Measurements from ENCODE around the gene UIMC1.
"Not testable (repeated sequence)": the region's sequence is repeated elsewhere in the genome, so short reads cannot be mapped to it uniquely, and the experiment has no call there.

UIMC1 gene

GRCh38 chr5:177006265-177006972 lies at the start of gene UIMC1:
Gene UIMC1 (minus strand): TSS chr5:177006779. CDS start chr5:176982615, 24,164 bp downstream.
- DNase-seq: peak; percentile 78

- DNase-seq: no peak
Measured at GRCh38 chr5:177049285-177049684, 42.7 kb upstream of the UIMC1 start.

- DNase-seq: not testable (repeated sequence)
Measured at GRCh38 chr5:177048531-177048930, 42.0 kb upstream of the UIMC1 start.

DNA sequence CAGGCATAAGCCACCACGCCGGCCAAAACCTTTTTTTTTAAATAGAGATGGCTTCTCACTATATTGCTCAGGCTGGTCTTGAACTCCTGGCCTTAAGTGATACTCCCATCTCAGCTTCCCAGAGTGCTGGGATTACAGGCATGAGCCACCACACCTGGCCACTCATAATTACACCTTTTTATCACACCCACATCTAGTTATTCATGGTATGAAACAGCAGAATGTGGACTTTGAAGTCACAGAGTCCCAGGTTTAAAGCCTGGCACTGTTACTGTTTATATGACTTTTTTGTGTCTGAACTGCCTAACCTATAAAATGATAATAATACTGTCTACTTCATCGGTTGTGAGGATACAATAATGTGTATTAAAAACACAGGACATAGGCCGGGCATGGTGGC lies 39.1 kb upstream of the UIMC1 start:
- DNase-seq: no peak

DNA sequence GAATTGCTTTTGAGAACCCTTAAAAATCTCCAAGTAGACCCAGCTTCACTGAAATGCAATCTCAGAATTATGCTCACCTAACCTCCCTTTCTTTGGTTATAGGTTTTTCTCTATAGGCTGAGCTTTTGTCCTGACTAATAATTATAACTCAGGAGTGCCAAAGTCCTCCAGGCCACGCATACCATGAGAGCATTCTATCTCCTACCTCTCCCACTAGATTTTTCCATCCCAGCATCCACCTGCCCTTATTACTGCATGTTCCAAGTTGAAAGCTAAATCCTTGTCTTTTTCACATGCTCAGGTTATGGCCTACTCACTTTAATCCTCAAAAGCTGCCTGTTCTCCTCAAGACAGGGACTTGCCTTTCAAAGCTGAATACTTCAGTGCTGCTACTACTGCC lies 38.1 kb upstream of the UIMC1 start:
- DNase-seq: no peak

DNA sequence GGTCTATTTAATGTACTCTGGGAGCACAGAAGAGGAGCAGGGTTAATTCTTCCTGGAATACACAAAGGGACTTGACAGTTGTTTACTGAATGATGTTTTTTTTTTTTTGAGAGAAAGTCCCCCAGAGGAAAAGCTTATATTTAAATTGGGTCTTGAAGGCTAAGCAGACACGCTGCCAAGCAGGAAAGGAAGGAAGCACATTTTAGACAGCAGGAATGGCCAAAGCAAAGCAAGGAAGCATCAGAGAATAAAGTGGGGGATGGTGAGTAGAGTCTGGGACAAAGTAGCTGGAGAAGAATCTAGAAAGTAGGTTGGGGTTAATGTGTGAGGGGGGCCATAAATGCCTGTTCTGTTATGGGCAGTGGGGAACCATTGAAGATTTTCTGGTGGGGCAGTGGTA lies 37.4 kb upstream of the UIMC1 start:
- no peak for DNase-seq

- DNase-seq: no peak
Measured at GRCh38 chr5:177043114-177043513, 36.5 kb upstream of the UIMC1 start.

- DNase-seq: no peak
Measured at GRCh38 chr5:177041936-177042335, 35.4 kb upstream of the UIMC1 start.

DNA sequence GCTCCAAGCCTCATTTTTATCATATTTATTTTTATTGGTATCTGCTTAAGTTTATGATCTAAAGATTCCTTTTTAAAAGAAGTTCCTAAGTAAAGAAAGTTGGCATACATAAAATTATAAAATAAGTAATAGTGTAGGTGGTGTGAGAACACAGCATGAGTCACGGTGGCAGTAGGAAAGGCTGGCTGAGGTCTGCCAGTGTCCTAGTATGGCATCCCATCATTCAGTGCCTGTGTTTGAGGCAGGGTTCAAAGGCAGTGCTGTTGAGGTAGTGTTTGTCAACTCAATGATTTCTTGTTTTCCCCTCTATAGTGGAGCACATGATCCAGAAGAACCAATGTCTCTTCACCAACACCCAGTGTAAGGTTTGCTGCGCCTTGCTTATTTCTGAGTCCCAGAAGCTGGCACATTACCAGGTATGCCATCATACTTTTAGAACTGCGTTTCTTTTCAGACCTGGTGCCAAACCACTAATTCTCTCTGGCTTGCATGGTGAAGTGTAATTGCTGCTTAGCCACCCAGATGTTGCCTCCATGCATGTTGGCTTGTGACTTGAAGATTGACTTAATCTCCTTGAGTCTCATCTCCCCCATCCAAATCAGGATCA lies 34.3 kb upstream of the UIMC1 start:
- DNase-seq: no peak

DNA sequence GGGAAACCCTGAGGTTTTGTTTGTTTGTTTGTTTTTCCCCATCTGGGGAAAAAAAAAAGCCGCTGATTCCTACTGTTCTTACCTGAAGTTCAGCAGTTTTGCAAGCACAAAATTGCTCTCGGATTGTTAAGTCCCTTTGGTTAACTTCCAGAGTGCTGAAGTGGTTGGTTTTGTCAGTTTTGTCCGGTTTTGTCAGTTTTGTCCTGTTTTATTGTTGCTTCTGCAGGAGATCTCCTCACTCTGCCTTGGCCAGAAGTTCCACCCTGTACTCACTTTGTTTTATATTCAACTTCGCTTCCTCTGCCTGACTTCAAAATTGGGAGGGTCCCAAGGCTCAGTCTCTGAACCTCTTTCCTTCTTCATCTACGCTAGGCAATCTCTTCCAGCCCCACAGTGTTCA lies 30.3 kb upstream of the UIMC1 start:
- no peak for DNase-seq

- DNase-seq: no peak
Measured at GRCh38 chr5:177036443-177036842, 29.9 kb upstream of the UIMC1 start.

DNA sequence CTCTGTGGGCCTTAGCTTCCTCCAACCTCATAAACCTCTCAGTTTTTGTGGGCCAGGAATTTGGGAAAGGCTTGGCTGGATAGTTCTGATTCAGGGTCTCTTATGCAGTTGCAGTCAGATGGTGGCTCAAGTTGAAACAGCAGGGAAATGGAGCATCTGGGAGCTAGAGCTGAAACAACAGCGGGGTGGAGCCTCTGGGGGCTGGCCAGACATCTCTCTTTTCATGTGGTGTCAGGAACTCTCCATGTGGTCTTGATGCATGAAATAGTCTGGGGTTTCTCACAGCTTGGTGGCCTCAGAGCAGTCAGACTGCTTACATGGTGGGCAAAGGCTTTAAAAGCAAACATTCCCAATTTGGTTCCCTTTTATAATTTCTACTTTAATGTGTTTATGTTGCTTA lies 29.4 kb upstream of the UIMC1 start:
- no peak for DNase-seq

GRCh38 chr5:177029498-177029897 lies 22.9 kb upstream of the UIMC1 start:
- no peak for DNase-seq

DNA sequence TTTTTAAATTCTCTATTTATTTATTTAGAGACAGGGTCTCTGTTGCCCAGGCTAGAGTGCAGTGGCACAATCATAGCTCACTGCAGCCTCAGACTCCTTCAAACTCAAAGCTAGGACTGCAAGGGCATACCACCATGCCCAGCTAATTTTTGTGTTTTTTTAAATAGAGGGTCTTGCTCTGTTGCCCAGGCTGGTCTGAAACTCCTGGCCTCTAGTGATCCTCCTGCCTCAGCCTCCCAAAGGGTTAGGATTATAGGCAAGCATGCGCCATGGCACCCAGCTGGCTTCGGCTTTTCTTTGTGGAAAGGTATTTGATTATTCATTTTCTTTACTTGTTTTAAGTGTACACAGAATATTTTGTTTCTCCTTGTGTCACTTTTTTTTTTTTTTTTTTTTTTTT lies 21.1 kb upstream of the UIMC1 start:
- DNase-seq: no peak

DNA sequence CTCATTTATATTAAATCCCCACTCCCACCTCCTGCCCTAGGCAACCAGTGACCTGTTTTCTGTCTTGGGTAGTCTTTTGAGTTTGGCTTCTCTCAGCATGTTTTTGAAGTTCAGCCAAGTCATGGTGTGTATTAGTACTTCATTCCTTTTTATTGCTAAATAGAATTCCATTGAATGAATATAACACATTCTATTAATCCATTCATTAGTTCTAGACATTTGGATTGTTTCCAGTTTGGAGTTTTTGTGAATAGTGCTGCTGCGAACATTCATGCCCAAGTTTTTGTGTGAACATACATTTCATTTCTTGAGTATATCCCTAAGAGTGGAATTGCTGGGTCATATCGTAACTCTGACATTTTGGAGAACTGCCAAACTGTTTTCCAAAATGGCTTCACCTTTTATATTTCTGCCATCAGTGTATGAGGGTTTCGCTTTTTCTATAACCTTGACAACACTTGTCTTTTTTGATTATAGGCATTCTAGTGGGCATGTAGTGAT lies 18.6 kb upstream of the UIMC1 start:
- DNase-seq: no peak

GRCh38 chr5:177024559-177024958 lies 18.0 kb upstream of the UIMC1 start:
- no peak for DNase-seq

- DNase-seq: no peak
Measured at GRCh38 chr5:177023303-177023664, 16.7 kb upstream of the UIMC1 start.

- DNase-seq: peak; percentile 80
Measured at GRCh38 chr5:177022386-177023302, 16.1 kb upstream of the UIMC1 start, which contains the start of gene ZNF346. Gene ZNF346 (plus strand): TSS chr5:177022696. CDS start chr5:177022739, 43 bp downstream.

GRCh38 chr5:177020033-177020432 lies 13.5 kb upstream of the UIMC1 start:
- DNase-seq: no peak

- no peak for DNase-seq
Measured at GRCh38 chr5:177018341-177018740, 11.8 kb upstream of the UIMC1 start.

- no peak for DNase-seq
Measured at GRCh38 chr5:177015156-177015555, 8.6 kb upstream of the UIMC1 start.

DNA sequence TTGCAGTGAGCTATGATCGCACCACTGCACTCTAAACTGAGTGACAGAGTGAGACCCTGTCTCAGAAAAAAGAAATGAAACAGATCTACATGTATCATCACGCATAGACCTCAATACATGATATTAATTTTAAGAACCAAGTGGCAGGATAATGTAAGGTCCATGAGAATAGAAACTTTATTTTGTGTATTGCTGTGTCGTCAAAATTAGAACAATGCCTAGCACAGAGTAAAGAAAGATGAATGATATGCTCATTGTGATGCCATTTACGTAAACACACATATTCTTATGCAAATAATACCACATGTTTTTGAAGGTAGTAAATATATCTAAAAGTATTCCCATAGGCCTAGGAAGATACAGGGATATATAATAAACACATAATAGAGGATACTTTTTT lies 3.6 kb upstream of the UIMC1 start:
- DNase-seq: no peak

DNA sequence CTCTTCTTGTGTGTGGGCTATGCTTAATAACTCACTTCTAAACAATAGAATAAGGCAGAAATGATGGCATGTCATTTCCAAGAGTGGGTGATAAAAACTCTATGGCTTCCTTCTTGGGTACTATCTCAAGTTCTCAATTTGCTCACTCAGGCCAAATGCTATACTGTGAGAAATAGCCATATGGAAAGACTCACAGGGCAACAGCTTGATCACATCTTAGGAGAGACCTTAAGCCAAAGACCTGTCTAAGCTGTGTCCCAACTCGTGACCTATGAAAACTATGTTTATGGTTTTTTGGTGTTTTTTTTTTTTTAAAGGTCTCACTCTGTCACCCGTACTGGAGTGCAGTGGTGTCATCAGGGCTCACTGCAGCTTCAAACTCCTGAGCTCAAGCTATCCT lies 2.1 kb upstream of the UIMC1 start:
- no peak for DNase-seq

All from NCI-H524 treated with DMSO at 0.1 percent for 48 hours (cell line).